ENCODE data around the gene RASSF4.
A peak's percentile ranks its signal among the peaks of the same experiment; 100 is the strongest.

RASSF4 gene

DNA sequence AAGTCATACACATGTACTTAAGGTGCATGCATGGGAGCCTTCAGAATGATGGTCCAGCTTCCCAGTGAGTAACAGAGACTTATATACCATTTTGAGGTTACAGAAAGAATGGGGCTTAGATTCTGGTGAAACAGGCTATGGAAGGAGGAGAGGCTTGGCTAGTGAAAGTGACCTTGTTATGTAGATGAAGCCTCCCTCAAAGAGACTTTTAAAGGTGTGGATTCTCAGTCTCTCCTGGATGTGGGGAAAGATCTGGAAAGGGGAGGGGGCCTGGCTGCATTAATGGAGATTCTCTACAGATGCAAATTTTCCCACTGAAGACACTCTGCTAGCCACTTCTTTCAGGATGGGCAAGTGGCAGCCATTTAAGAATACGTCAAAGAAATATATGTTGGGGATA is 5.5 kb downstream of the RASSF4 start:
- DNase-seq = no peak

GRCh38 chr10:44965651-44966097 is 6.1 kb downstream of the RASSF4 start:
- no peak for DNase-seq

- DNase-seq = no peak
These were observed 6.7 kb downstream of the RASSF4 start for GRCh38 chr10:44966129-44966815.

DNA sequence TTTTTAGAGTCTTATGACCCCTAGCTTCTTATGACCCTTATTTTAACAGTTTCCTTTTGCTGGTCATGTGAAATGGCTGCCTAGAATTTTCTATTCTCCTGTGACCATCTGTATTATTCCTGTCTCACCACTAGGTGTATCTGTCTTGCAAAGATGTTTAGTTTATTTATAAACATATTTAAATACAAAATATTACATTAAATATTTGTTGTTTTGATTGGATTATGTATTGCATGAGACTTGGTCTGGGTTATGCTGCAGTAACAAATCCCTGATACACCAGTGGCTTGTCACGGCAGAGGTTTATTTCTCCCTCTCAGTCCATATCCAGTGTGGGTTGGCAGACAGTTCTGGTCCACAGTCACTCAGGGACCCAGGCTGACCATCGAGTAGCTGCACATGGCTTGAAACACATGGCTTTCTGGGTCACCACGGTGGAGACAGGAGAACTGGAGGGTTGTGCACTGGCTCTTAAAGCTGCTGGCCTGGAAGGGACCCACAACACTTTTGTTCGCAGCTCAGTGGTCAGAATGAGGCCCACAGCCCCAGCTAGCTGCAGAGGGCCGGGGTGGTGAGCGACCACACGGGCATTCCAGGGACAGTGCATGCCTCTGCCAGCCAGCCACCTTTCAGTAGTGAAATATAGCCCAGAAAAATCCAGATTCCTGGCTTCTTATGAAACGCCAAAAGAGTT is 7.4 kb downstream of the RASSF4 start:
- DNase-seq = no peak

DNA sequence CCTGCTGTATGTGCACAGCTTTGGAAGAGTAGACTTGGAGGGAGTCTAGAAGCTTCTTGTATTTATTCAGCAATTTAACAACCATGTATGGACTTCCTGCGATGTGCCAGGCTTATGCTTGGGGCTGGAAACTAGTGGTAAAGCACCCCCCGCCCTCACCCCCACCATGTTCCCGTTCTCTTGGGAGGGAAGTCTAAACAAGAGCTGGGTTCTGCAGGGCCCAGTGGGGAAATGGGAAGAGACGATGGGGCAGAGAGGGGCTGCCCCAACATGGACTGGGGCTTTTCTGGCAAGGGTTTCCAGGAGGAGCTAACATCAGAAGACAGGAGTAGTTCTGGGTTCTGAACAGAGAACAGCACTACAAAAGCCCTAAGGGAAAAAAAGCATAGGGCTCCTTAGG is 8.0 kb downstream of the RASSF4 start:
- no peak for DNase-seq

GRCh38 chr10:44968091-44968490 is 8.5 kb downstream of the RASSF4 start:
- no peak for DNase-seq

DNA sequence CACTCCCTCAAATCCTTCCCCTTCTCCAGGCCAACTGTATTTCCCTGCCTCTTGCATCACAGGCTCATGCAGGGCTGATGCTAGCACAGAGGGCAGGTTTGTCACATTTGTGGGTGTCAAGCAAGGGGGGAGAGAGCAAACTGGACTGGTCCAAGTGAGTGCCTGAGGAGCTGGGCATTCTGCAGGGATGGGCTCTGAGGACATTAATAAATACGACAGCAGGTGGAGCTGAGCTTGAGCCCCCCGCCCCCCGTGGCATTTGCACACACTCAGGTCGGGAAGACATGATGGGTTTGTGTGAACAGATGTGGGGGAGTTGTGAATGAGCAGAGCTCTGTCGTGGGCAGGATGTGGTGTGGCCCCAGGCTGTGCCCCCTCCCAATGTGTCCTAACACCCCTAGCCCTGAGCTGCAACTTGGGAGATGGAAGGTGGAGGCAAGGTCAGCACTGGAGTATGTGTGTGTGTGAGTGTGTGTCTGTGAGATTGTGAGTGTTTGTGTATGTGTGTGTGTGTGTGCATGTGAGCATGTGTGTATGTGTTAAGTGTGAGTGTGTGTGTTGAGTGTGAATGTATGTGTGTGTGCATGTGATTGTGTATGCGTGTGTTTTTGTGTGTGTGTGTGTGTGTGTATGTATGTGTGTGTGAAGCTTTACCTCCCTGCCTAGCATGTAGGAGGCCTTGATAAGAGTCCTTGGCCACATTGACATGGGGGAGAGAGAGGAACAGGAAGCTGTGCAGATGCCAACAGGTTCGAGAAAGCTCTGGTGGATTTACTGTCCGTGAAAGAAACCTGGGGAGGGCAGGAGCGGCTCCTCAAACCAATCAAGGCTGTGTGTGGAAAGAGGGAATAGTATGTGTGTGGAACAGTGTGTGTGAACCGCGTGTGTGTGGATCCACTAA is 9.1 kb downstream of the RASSF4 start:
- DNase-seq = peak; percentile 42

DNA sequence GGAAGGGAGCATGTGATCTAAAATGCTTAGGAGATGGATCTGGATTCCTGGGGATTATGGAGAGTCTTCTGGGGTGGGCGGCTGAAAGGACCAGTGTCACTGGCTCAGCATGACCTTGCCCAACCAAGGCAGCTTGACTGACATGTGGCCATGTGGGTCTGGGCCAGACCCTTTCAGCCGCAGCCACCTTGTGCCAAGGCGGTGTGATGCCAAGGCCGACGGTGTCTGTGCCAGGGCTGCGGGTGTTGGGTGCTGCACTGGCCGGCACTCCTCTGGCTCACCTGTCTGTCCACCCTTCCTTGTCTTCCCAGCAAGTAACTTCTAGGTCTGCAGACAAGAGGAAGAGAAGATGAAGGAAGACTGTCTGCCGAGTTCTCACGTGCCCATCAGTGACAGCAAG is 10.3 kb downstream of the RASSF4 start:
- no peak for DNase-seq

DNA sequence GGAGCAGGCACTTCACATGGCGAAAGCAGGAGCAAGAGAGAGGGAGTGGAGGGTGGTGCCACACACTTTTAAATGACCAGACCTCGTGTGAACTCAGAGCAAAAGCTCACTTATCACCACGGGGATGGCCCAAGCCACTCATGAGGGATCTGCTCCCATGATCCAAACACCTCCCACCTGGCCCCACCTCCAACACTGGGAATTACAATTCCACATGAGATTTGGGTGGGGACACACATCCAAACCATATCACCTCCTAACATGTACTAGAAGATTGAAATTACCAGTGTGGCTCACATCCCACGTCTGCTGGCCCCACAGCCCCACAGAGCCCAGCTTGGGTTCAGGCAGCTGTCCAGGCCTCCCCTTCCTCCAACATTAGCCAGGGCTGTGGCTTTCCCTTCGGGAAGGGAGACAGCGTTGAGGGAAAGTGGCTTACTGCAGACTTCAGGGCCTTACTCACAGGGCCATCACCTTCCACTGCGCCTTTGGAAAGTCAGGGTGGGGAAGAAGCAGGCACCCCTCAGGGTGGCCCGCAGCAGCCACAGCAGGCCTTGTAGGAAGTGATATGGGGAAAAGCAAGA is 11.3 kb downstream of the RASSF4 start:
- no peak for DNase-seq

GRCh38 chr10:44971434-44971833 is 11.8 kb downstream of the RASSF4 start:
- DNase-seq = no peak

DNA sequence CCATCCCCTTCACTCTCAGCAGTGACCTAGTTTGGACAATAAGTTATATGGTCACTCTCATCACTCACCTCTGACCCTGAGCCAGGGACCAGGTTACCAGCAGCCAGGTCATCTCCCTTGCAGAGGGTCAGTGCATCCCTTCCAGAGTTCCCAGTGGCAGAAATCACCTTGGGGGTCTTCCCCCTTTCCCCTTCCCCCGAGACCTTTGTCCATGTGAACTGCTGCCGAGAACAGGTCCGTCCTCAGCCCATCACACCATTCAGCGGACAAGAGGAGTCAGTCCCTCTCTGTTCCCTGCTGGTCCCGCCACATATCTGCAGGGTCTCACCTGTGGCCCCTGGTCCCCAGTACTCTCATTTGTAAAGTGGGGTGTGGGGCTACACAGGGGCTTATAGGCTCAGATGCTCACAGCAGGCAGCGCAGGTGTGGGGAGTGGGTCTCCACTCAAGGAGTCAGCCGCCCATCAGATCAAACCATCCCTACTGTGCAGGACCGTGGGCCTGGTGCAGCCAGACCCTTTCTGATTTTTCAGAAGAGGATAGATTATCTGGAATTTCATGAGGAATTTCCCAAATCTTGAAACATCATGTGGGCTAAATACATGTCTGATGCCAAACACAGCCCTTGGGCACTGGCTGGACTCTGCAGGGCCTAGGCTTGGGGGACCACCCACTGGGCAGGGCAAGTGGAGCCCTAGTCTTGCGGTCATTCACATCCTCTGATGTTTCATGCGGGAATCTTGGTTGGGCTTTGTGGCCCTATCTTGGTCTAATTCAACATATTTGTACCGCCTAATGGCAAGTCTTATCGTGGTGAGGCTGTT is 12.5 kb downstream of the RASSF4 start:
- no peak for DNase-seq

DNA sequence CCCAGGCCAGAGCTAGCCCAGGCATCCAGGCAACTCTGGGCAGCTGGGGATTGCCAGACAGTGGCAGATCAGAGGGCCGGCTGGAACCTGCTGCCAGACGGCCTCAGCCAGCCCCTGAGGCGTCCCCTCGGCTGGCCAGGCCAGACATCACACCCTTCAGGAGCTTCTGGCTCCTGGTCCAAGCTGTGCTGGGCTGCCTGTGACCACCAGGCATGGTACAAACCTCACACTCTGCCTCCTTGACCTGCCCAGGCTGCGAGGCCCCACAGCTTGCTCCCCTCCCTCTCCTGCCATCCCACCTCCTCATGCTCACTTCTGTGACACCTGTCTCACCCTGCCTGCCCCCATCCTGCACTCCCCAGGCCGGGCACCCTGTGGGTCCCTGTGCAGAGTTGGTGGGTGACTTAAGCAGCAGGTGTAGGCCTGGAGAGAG is 13.3 kb downstream of the RASSF4 start:
- no peak for DNase-seq

GRCh38 chr10:44973323-44974081 is 13.9 kb downstream of the RASSF4 start:
- no peak for DNase-seq

DNA sequence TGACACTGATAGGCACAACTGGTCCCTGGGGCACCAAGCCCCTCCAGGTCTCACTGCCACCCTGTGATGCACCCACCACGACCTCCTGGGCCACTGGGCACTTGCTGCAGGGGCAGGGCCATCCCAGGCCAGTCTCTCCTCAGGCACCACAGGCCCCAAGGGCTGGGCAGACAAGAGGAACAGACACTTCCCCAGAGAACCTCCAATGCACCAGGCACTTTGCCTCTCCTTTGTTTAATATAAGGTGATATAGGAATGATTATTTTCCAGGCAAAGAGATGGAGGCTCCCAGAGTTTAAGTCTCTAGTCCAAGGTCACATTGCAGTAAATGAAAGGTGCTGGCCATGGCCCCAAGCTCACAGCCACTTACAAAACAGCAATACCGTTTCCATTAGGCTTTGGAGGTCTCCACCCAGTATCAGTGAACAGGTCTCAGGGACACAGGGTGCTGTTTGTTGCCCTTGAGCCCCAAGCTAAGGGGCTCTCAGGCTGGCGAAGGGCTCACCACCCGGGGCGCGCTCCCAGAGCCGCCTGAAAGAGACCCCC is 14.6 kb downstream of the RASSF4 start:
- no peak for DNase-seq

DNA sequence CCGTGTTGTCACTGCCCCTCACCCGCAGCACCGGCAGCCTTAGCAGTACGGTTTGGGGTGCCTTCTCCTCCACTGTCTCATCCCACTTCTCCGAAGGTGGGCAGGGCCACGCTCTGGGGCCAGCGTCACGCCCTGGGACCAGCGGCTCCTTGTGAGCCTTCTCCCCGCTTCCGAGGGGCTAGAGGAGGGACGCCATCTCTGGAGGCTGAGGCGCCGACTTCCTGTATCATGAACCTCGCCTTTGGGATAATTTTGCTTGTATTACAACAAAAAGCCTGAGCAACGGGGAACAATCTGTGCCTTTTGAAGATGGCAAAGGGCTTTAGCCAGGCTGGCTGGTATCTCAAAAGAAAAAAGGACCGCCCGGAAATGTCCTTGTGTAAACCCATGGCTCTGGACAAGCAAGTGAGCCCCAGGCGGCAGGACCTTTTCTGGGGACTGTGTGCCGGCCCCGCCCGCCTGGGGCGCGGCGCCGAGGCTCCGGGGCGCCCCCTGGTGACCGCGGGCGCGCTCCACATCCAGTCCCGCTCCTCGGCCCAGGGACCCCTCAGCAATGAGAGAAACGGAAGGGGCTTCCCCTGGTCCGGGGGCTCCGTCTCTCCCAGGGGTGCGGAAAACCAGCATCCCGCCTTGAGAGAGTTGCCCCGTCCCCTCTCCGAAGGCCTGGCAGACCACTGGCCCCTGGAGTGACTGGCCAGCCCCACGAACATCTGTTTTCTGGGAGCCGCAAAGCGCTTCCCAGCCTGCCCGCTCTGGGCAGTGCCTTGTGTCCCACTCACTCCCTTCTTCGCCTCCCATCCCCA is 15.2 kb downstream of the RASSF4 start:
- peak; percentile 73 for DNase-seq

DNA sequence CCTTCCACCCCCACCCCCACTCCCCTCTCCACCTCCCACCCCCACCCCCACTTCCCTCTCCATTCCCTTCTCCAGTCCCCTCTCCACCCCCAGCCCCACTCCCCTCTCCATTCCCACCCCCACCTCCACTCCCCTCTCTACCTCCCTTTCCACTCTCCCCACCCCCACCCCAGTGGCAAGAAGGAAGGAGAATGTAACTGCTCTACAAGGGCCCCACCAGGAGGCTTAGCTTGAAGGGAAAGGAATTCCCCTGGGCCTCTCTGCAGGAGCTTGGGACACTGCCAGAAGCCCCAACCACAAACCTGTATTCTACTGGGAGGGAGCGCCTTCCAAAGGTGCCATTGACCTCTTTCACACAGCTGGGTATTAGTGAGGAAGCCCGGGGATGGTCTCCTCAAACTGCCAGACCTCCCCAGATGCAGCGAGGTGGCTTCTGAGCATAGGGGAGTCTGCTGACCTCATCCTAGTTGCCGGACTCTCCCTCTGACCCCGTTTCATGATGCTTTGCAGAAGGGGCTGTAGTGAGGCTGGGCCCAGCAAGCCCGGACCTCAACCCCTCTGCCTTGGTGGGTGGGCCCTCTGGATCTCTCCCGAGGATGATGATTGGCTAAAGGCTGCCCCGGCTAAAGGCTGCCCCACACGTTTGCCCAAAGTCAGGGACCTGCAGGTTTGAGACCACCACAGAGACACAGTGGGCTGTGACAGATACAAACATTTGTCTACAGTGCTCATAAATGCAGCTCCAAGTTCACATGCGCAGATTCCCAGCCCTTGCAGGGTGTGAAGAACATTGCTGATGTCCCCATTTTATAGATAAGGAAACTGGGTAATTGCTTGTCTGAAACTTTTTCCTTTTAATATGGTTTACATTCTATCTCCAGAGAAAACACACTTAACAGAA is 16.1 kb downstream of the RASSF4 start:
- DNase-seq = no peak

DNA sequence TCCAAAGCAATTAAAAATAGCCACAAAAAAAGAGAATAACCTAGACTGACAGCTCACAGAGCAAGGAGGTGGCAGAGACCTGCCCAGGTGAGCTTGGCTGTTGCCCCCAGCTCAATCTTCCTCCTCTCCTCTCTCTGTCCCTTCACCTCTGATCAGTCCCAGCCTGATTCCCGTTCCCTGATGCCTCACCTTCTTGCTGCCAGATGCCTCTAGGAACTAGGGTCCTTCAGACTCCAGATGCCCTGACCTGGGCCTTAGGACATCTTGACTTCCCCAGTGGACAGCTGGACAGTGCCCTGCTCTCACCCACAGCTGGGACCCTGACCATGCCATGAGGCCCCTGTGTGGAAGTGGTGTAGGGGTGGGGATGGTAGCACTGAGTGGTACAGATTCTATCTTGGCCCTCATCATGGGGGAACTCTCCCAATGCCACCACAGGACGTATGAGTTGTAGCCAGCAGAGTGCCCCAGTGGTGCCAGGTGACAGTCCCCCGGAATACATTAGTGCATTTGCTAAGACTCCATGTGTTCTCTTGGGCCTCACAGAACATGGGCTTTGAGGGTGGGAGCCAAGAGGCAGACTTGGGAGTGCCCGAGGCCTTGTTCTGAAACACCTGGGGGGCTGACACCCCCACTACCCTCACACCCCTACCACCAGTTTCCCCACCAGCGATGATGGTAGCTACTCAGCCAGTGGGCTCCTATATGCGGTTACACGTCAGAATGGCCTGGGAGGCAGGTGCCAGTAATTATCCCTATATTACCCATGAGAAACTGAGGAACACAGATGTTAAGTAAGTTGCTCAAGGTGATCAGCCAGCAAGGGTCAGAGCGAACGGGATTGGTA is 17.0 kb downstream of the RASSF4 start:
- DNase-seq = no peak

All from CD4-positive, alpha-beta T cell treated with Interleukin-12 subunit alpha and Interleukin-12 subunit beta, for 1 hour (primary cell).